ENCODE measurements around the gene KCNS3.

KCNS3 gene

DNA sequence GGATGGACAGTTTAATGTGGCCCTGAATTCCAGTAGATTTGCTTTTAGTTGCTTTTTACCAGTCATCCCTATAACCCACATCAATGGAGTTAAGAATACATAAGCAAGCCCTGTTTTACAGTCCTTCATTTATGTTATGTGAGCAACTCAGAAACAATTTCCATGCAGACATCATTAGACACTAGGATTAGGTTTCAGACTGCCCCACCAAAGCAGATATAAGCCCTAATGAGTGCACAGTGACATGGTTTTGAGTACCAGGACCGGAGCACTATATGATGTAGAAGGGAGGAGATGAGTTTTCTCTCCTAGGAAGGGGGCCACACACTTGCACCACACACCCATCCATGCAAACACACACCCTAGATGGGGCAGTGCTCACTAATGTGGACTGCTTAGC lies 15.5 kb downstream of the KCNS3 start:
- H3K4me3 ChIP-seq (ENCODE audit: control insufficient read depth, low read depth, low read length), result no peak overlapping the region
- no peak for DNase-seq (ENCODE audit: low read depth)
- TF ChIP-seq, protein P1, sequence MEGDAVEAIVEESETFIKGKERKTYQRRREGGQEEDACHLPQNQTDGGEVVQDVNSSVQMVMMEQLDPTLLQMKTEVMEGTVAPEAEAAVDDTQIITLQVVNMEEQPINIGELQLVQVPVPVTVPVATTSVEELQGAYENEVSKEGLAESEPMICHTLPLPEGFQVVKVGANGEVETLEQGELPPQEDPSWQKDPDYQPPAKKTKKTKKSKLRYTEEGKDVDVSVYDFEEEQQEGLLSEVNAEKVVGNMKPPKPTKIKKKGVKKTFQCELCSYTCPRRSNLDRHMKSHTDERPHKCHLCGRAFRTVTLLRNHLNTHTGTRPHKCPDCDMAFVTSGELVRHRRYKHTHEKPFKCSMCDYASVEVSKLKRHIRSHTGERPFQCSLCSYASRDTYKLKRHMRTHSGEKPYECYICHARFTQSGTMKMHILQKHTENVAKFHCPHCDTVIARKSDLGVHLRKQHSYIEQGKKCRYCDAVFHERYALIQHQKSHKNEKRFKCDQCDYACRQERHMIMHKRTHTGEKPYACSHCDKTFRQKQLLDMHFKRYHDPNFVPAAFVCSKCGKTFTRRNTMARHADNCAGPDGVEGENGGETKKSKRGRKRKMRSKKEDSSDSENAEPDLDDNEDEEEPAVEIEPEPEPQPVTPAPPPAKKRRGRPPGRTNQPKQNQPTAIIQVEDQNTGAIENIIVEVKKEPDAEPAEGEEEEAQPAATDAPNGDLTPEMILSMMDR (conservative IDR thresholded peaks at IDR 0.05; ENCODE audit: control insufficient read depth, insufficient read depth, low read depth, low read length), result no peak

DNA sequence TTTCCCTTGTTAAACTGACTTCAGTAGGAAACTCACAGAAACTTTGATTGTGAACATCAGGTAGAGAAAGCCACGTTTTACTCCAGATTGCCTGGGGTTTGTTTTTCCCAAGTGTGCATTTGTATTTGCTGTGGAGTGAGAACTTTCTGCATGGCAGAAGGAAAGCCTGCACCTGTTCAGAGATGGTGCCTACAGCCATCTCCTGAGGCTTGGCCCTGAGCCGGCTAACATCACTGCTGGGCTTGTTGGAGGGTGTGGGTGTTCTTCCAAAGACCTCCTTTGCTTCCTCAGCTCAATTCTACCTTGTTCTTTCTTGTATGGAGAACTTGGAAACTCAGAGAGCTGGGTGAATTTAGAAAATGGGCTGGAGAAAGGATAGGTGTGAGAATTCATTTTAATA lies 16.1 kb downstream of the KCNS3 start:
- TF ChIP-seq, protein P1 (conservative IDR thresholded peaks at IDR 0.05; ENCODE audit: control insufficient read depth, insufficient read depth, low read depth, low read length), result no peak
- no peak for DNase-seq (ENCODE audit: low read depth)
- H3K4me3 ChIP-seq (ENCODE audit: control insufficient read depth, low read depth, low read length), result no peak overlapping the region

DNA sequence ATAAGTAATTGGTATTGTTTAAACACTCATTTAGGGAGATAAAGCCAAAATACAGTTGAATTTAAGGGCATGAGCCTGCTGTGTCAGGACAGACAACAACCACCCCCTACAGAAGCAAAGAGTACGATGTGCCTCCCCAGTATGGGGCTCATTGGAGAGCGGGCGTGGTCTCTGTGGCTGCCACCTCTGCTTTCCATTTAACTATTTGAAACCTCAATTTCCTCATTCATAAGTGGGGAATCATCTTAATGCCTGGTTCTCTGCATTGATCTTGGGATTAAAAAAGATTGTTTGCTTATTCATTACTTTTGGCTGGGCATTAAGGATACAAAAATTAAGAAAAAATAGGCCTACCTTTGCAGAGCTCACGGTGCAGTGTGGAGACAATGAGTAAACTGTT lies 21.4 kb downstream of the KCNS3 start:
- H3K4me3 ChIP-seq (ENCODE audit: control insufficient read depth, low read depth, low read length), result no peak overlapping the region
- DNase-seq (ENCODE audit: low read depth), result no peak
- TF ChIP-seq, protein P1 (conservative IDR thresholded peaks at IDR 0.05; ENCODE audit: control insufficient read depth, insufficient read depth, low read depth, low read length), result no peak

DNA sequence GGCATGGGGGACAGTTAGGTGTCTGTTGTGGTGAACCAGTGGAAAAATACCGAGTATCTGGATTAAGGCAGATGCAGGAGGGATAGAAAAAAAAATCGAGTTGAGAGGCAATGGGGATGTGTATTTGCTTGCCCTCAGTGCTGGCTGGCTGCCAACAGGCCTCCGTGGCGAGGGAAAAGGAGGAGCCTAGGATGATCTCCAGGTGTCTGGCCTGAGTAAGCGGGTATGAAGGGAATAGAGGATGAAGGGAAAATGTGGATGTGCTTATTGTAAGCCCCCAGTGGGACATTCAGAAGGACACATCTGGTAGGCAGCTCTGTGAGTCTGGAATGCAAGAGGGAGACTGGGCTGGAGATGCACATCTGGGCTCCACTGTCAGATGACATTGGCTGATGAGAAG lies 22.8 kb downstream of the KCNS3 start:
- no peak overlapping the region for H3K4me3 ChIP-seq (ENCODE audit: control insufficient read depth, low read depth, low read length)
- TF ChIP-seq, protein P1 (conservative IDR thresholded peaks at IDR 0.05; ENCODE audit: control insufficient read depth, insufficient read depth, low read depth, low read length), result no peak
- DNase-seq (ENCODE audit: low read depth), result peak; percentile 6

DNA sequence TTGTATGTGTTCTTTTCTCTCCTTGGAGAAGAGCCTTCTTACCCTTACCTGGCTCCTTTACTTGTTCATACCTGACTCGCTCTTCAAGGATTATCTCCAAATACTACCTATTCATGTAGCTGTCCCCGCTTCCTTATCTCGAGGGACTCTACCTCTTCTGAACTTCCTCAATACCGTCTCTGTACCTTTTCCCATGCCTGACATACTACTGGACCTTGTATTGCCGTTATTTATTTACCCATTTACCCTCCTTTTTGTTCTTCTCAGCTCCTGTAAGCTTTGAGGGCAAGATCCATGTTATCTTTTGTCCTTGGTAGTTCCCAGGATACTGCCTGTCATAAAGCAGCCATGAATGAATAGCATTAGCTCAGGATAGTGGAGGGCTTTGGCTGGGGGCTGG lies 32.5 kb downstream of the KCNS3 start:
- DNase-seq (ENCODE audit: low read depth), result no peak
- no peak overlapping the region for H3K4me3 ChIP-seq (ENCODE audit: control insufficient read depth, low read depth, low read length)
- TF ChIP-seq, protein P1 (conservative IDR thresholded peaks at IDR 0.05; ENCODE audit: control insufficient read depth, insufficient read depth, low read depth, low read length), result no peak

DNA sequence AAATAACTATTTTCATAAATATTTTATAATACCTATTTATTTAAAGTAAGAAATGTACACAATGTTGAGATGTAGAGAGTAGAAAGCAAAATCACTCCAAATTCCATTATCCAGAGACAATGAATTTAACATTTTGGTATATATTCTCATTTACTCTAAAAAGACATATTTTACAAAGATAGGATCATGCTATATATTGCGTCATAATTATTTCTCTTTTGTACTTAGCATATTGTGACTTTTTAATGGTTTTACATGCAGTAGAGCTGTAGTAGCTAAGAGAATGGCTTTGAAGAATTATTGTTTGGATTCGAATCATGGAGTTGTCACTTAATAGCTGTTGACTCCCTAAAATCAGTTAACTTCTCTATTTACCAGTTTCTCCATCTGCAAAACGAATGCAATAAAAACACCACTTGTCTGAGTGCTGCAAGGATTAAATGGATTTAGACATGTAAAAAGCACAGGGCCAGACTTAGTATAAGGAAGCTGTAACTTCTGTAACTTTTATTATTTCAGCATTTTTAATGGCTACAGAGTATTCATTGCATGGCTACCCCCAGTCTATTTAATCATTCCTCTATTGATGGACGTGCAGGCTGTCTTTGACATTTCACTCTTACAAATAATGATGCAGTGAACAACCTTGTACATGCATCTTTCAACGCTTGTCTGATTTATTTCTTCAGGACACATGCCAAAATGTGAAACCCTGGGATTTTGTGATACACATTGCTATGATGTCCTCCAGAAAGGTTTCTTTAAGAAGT lies 33.2 kb downstream of the KCNS3 start:
- H3K4me3 ChIP-seq (ENCODE audit: control insufficient read depth, low read depth, low read length), result no peak overlapping the region
- TF ChIP-seq, protein P1 (conservative IDR thresholded peaks at IDR 0.05; ENCODE audit: control insufficient read depth, insufficient read depth, low read depth, low read length), result no peak
- no peak for DNase-seq (ENCODE audit: low read depth)
